HepG2 (cell line): ENCODE measurements around the gene CCDC7. TPM values are rescaled to one million over a fixed set of nuclear protein-coding genes. Genes with fewer than 3 reads are reported as not detected.
"Not testable (repeated sequence)": the region's sequence is repeated elsewhere in the genome, so short reads cannot be mapped to it uniquely, and the experiment has no call there.

ENCODE experiments used
- ATAC-seq: fragments of 200-7000 bp; cut with Tn5 transposase; 3 replicates; pipeline ENCODE4 v1.9.1; 2020; ENCODE audit warnings: mild to moderate bottlenecking, moderate library complexity
- BruUV-seq: library from RNA; stranded (reverse); fragments of 400-500 nt; replicated peaks from 2 replicates; lab custom pipeline; 2021; lab: Mats Ljungman, UMichigan
- CTCF ChIA-PET: fragments of 300-600 bp; formaldehyde crosslinking; extraction: SDS; loops from one replicate; lab custom pipeline; 2021; ENCODE audit warnings: low total read pairs, inconsistent platforms, low intra/inter-chr PET ratio; lab: Yijun Ruan, JAX
- POLR2A ChIA-PET: fragments of 350-600 bp; sonication (Branson Sonifier 250); formaldehyde crosslinking; loops from one replicate; lab custom pipeline; 2020; ENCODE audit warnings: antibody characterized with exemption, inconsistent platforms; lab: Yijun Ruan, JAX
- DNase-seq: peaks from one replicate; pipeline ENCODE4 v3.0.0-alpha.2; 2015; ENCODE audit warnings: low spot score
- FAIRE-seq: peaks from 3 replicates; lab custom pipeline; 2011; peaks lifted over from hg19 to GRCh38; lab: Jason Lieb, UNC
- H2AFZ ChIP-seq: one replicate; pipeline ENCODE4 v1.6.1; 2011; ENCODE audit warnings: low read length, inconsistent platforms
- H3K27ac ChIP-seq: fragments of 300-600 bp; 3 replicates; pipeline ENCODE4 v1.8.0; 2011; ENCODE audit warnings: mixed run types, mild to moderate bottlenecking, mixed read lengths, low read length, inconsistent platforms; ENCODE audit not compliant: insufficient read depth; ENCODE audit errors: extremely low read length
- H3K27me3 ChIP-seq, 2 experiments: fragments of 200-600 bp in 1 of 2; 2 replicates in 1 of 2; 3 replicates in 1 of 2; pipeline versions ENCODE4 v1.6.0 to v1.8.0; 2011; ENCODE audit warnings: low read length in 2 of 2, mild to moderate bottlenecking in 2 of 2, moderate library complexity in 2 of 2, inconsistent platforms in 1 of 2; ENCODE audit not compliant: insufficient read depth in 2 of 2, control insufficient read depth in 1 of 2
- H3K36me3 ChIP-seq, 2 experiments: fragments of 200-600 bp in 1 of 2; replicated peaks in 1 of 2; 2 replicates in 1 of 2; 3 replicates in 1 of 2; pipeline versions ENCODE4 v1.5.1 to v1.8.0; 2011; ENCODE audit warnings: low read length in 2 of 2, inconsistent platforms in 1 of 2; ENCODE audit not compliant: insufficient read depth in 2 of 2, control insufficient read depth in 1 of 2
- H3K4me1 ChIP-seq: 2 replicates; pipeline ENCODE4 v1.5.1; 2012; ENCODE audit warnings: low read length, inconsistent platforms; ENCODE audit not compliant: insufficient read depth
- H3K4me2 ChIP-seq: 2 replicates; pipeline ENCODE4 v1.6.0; 2011; ENCODE audit warnings: low read depth, low read length, inconsistent platforms
- H3K4me3 ChIP-seq, 3 experiments: fragments of 200-600 bp in 1 of 3; sonication (generic), shearing (Covaris generic) in 1 of 3; replicated peaks in 1 of 3; 2 replicates each; pipeline ENCODE4 v1.5.1; 2011 to 2016; ENCODE audit warnings: low read length in 3 of 3, inconsistent platforms in 2 of 3, low read depth in 2 of 3, mild to moderate bottlenecking in 2 of 3, control low read depth in 1 of 3, mixed read lengths in 1 of 3; ENCODE audit not compliant: insufficient read depth in 1 of 3
- H3K79me2 ChIP-seq: one replicate; pipeline ENCODE4 v1.6.1; 2011; ENCODE audit warnings: low read length, inconsistent platforms; ENCODE audit not compliant: insufficient read depth
- H3K9ac ChIP-seq: 2 replicates; pipeline ENCODE4 v1.6.0; 2011; ENCODE audit warnings: mild to moderate bottlenecking, low read depth, low read length, inconsistent platforms; ENCODE audit not compliant: insufficient read depth
- H3K9me3 ChIP-seq: 2 replicates; pipeline ENCODE4 v1.5.1; 2012; ENCODE audit warnings: mild to moderate bottlenecking, low read length
- H4K20me1 ChIP-seq: 2 replicates; pipeline ENCODE4 v1.6.0; 2011; ENCODE audit warnings: inconsistent platforms, mild to moderate bottlenecking, low read length, moderate library complexity; ENCODE audit not compliant: insufficient read depth
- ATF3 ChIP-seq: sonication (generic); formaldehyde crosslinking; IDR thresholded peaks from 2 replicates; pipeline ENCODE4 v1.4.0; 2020; ENCODE audit warnings: missing genetic modification reagents
- CTCF ChIP-seq: sonication (generic); formaldehyde crosslinking; IDR thresholded peaks from 2 replicates; pipeline ENCODE4 v1.5.0; 2020; ENCODE audit warnings: mild to moderate bottlenecking, missing genetic modification reagents, moderate library complexity
- HES4 ChIP-seq: sonication (generic); formaldehyde crosslinking; IDR thresholded peaks from 2 replicates; pipeline ENCODE4 v1.9.0; 2021; ENCODE audit warnings: mild to moderate bottlenecking, missing genetic modification reagents, borderline replicate concordance
- IKZF1 ChIP-seq: fragments of 450-650 bp; IDR thresholded peaks from 2 replicates; pipeline ENCODE4 v1.7.1; 2016
- PPARG ChIP-seq: conservative IDR thresholded peaks from 2 replicates; pipeline ENCODE4 v1.6.1; 2016; ENCODE audit warnings: missing biosample characterization, missing genetic modification reagents
- RFX5 ChIP-seq: IDR thresholded peaks from 2 replicates; pipeline ENCODE4 v1.6.1; 2011; ENCODE audit warnings: low read depth, low read length, improper control_type of control experiment
- SMC3 ChIP-seq: IDR thresholded peaks from 2 replicates; pipeline ENCODE4 v1.6.1; 2011; ENCODE audit warnings: low read length, improper control_type of control experiment
- SNAPC4 ChIP-seq: sonication (generic); formaldehyde crosslinking; IDR thresholded peaks from 2 replicates; pipeline ENCODE4 v1.4.0; 2020; ENCODE audit warnings: mild to moderate bottlenecking, missing genetic modification reagents
- STAG1 ChIP-seq: sonication (generic); formaldehyde crosslinking; IDR thresholded peaks from 2 replicates; pipeline ENCODE4 v1.4.0; 2020; ENCODE audit warnings: missing genetic modification reagents
- WGBS: methylation state at CpG from one replicate; pipeline ENCODE4 v1.1.6; 2017; ENCODE audit warnings: low lambda C conversion rate; 5-methylcytosine and 5-hydroxymethylcytosine counted together
- in situ Hi-C: cut with HindIII; loops from 2 replicates; pipeline ENCODE4 v1.10.0; 2017; ENCODE audit warnings: low pct_unique_long_range_greater_than_20kb; ENCODE audit not compliant: extremely low pct_ligation_motif_present
- intact Hi-C: fragments of 100-400 bp; cut with micrococcal nuclease; formaldehyde crosslinking; loops from one replicate; pipeline ENCODE4 v1.10.0; 2022; ENCODE audit not compliant: unreplicated experiment
- polyA plus RNA-seq, 8 experiments: library from polyadenylated mRNA; depleted of rRNA in 3 of 8; stranded (reverse) in 7 of 8; unstranded in 1 of 8; fragments of >200 nt; fragmentation: Illumina TruSeq in 4 of 8; extraction: Trizol in 4 of 8; gene quantifications; 2 replicates each; pipeline versions ENCODE4 v1.2.1 to v1.2.3, GENCODE V29; 2011 to 2016; ENCODE audit warnings: low read depth in 4 of 8, missing spikeins in 1 of 8, mixed read lengths in 1 of 8; ENCODE audit not compliant: insufficient read depth in 1 of 8
- total RNA-seq, 5 experiments: library from RNA; depleted of rRNA; stranded (reverse); fragments of >200 nt; fragmentation: Illumina TruSeq; extraction: Trizol; gene quantifications; 2 replicates each; pipeline ENCODE4 v1.2.3, GENCODE V29; 2016; ENCODE audit warnings: low read depth in 1 of 5

The CCDC7 gene
- total and polyA plus RNA-seq, 2 of the 13 experiments (the other 11 are each of a cell fraction or from before 2014, with no cell fraction given) = 0.40 to 1.8 TPM

GRCh38 chr10:32650246-32650655 lies 204.3 kb downstream of the CCDC7 start:
- DNase-seq (no peak), ATAC-seq (no peak), FAIRE-seq (no peak)
- ChIA-PET CTCF (interaction anchor here (1.6 kb wide), 1 partner anchor 358 kb away, joined by 4 read pairs; no protein-coding TSS in a partner anchor), POLR2A (no interaction called here)
- no peaks in the 10 kb centered on the region for H3K4me1 ChIP-seq
- no peak overlapping the region for H2AFZ ChIP-seq
- 0% methylated on average over 1 of the region's 1 CpG for WGBS
- no peaks in the 10 kb centered on the region for H4K20me1 ChIP-seq
- in situ Hi-C loops (no loop called here), intact Hi-C loops (no loop called here)
- TF ChIP-seq STAG1 (CRISPR knock-in tag) (peak; percentile 31; the same call in 1 of the 2 replicates), PPARG (CRISPR knock-in tag) (no peak), RFX5 (no peak), CTCF (CRISPR knock-in tag) (peak; percentile 25; the same call in 1 of the 2 replicates), SNAPC4 (CRISPR knock-in tag) (no peak), SMC3 (peak; percentile 28; the same call in 1 of the 2 replicates), ATF3 (CRISPR knock-in tag) (no peak), IKZF1 (no peak), HES4 (no peak)
- no peaks in the 10 kb centered on the region for H3K9me3 ChIP-seq
- no peak overlapping the region for H3K4me2 ChIP-seq
- H3K4me3 ChIP-seq = no peak overlapping the region
- BruUV-seq = no TSS peak
- no peaks in the 10 kb centered on the region for H3K79me2 ChIP-seq
- H3K27ac ChIP-seq = no peak overlapping the region
- no peak overlapping the region for H3K9ac ChIP-seq
- no peaks in the 10 kb centered on the region for H3K27me3 ChIP-seq
- H3K36me3 ChIP-seq = no peaks in the 10 kb centered on the region

- H3K9ac ChIP-seq, H3K36me3 ChIP-seq, intact Hi-C loops, POLR2A ChIA-PET, BruUV-seq, in situ Hi-C loops, H4K20me1 ChIP-seq, FAIRE-seq, H3K79me2 ChIP-seq, H3K27ac ChIP-seq, DNase-seq, H3K27me3 ChIP-seq, H3K4me3 ChIP-seq, ATAC-seq, CTCF ChIA-PET, H3K4me2 ChIP-seq, H2AFZ ChIP-seq, H3K4me1 ChIP-seq: not testable (repeated sequence)
- H3K9me3 ChIP-seq = peaks cover 29% of the 10 kb centered on the region
- WGBS = 0% methylated on average over 1 of the region's 1 CpG
Measured at GRCh38 chr10:32657430-32657829, 211.5 kb downstream of the CCDC7 start.
